RWPE2 (cell line): Measurements from ENCODE around the gene ZNF467.
A peak's percentile ranks its signal among the peaks of the same experiment; 100 is the strongest.

ENCODE experiments used
- ATAC-seq: fragments of 200-7000 bp; cut with Tn5 transposase; 3 replicates; pipeline ENCODE4 v1.9.1; 2021; ENCODE audit warnings: low read depth
- DNase-seq: peaks from one replicate; pipeline ENCODE4 v3.0.0-alpha.2; 2020; ENCODE audit warnings: low spot score
- H3K27ac ChIP-seq: fragments of 450-650 bp; 2 replicates; pipeline ENCODE4 v1.5.1; 2017; ENCODE audit warnings: mild to moderate bottlenecking; ENCODE audit not compliant: poor library complexity, severe bottlenecking
- H3K27me3 ChIP-seq: fragments of 250-450 bp; sonication (Bioruptor Pico); 2 replicates; pipeline ENCODE4 v1.5.1; 2021; ENCODE audit warnings: mild to moderate bottlenecking, moderate library complexity; ENCODE audit not compliant: insufficient read depth, poor library complexity, severe bottlenecking
- H3K36me3 ChIP-seq: fragments of 250-450 bp; sonication (Bioruptor Pico); 2 replicates; pipeline ENCODE4 v1.5.1; 2020; ENCODE audit warnings: low read depth, mild to moderate bottlenecking, moderate library complexity
- H3K4me1 ChIP-seq: fragments of 250-450 bp; sonication (Bioruptor Pico); 2 replicates; pipeline ENCODE4 v1.5.1; 2021; ENCODE audit warnings: mild to moderate bottlenecking, moderate library complexity; ENCODE audit not compliant: insufficient read depth, poor library complexity, severe bottlenecking
- H3K4me3 ChIP-seq: fragments of 250-450 bp; sonication (Bioruptor Pico); 2 replicates; pipeline ENCODE4 v1.5.1; 2021; ENCODE audit warnings: mild to moderate bottlenecking, moderate library complexity; ENCODE audit not compliant: severe bottlenecking
- H3K9me3 ChIP-seq: fragments of 250-450 bp; sonication (Bioruptor Pico); 2 replicates; pipeline ENCODE4 v1.5.1; 2021; ENCODE audit warnings: mild to moderate bottlenecking, moderate library complexity; ENCODE audit not compliant: severe bottlenecking
- TF ChIP-seq, protein P1 (sequence below): fragments of 450-650 bp; IDR thresholded peaks from one replicate; pipeline ENCODE4 v1.5.1; 2017; ENCODE audit warnings: mild to moderate bottlenecking, moderate library complexity; ENCODE audit not compliant: poor library complexity, severe bottlenecking

The ZNF467 gene

DNA sequence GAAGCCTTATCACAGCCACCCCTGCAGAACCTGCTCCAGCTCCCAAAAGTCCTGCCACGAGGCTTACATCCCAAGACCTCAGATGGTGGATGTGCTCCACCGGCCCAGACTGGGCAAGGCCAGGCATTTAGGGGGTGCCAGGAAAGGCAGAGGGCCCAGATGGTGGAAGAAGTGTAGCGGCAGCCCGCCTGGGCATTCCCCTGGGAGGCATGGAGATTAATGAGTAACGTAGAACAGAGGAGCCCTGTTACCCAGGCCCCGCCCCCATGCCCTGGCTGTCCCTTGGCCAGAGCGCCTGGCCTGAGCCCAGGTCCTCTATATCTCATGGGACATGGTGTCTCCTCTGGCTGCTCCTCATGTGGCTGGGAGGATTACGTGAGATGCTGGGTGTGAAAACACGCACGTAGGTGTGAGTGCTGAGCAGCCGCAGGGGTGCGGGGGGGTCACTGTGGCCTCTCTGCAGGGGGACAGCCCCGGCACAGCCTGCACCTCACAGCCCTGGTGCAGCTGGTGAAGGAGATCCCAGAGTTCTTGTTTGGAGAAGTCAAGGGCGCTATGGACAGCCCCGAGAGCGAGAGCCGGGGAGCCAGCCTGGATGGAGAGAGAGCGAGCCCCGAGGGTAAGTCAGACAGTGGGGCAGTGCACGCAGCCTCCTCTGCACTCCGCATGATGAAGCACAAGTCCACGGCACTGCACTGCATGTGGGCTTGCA is 52.9 kb downstream of the ZNF467 start:
- DNase-seq (peak; percentile 41), ATAC-seq (no peak)
- H3K4me1 ChIP-seq = peaks cover 14% of the 10 kb centered on the region
- TF ChIP-seq, protein P1, sequence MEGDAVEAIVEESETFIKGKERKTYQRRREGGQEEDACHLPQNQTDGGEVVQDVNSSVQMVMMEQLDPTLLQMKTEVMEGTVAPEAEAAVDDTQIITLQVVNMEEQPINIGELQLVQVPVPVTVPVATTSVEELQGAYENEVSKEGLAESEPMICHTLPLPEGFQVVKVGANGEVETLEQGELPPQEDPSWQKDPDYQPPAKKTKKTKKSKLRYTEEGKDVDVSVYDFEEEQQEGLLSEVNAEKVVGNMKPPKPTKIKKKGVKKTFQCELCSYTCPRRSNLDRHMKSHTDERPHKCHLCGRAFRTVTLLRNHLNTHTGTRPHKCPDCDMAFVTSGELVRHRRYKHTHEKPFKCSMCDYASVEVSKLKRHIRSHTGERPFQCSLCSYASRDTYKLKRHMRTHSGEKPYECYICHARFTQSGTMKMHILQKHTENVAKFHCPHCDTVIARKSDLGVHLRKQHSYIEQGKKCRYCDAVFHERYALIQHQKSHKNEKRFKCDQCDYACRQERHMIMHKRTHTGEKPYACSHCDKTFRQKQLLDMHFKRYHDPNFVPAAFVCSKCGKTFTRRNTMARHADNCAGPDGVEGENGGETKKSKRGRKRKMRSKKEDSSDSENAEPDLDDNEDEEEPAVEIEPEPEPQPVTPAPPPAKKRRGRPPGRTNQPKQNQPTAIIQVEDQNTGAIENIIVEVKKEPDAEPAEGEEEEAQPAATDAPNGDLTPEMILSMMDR = no peak
- peaks cover 17% of the 10 kb centered on the region for H3K36me3 ChIP-seq
- H3K9me3 ChIP-seq = no peaks in the 10 kb centered on the region
- no peak overlapping the region for H3K27ac ChIP-seq
- H3K4me3 ChIP-seq = no peak overlapping the region
- no peaks in the 10 kb centered on the region for H3K27me3 ChIP-seq

- Histone ChIP-seq H3K36me3 (peaks cover 17% of the 10 kb centered on the region), H3K27me3 (no peaks in the 10 kb centered on the region), H3K4me3 (no peak overlapping the region), H3K9me3 (no peaks in the 10 kb centered on the region), H3K27ac (no peak overlapping the region), H3K4me1 (peaks cover 14% of the 10 kb centered on the region)
- DNase-seq = no peak
- TF ChIP-seq, protein P1 = no peak
- ATAC-seq = no peak
Measured at GRCh38 chr7:149719912-149720335, 53.5 kb downstream of the ZNF467 start.

GRCh38 chr7:149719050-149719899 is 54.1 kb downstream of the ZNF467 start:
- Histone ChIP-seq H3K9me3 (no peaks in the 10 kb centered on the region), H3K36me3 (peaks cover 17% of the 10 kb centered on the region), H3K27me3 (no peaks in the 10 kb centered on the region), H3K4me1 (peaks cover 14% of the 10 kb centered on the region), H3K27ac (no peak overlapping the region), H3K4me3 (no peak overlapping the region)
- no peak for ATAC-seq
- DNase-seq = peak; percentile 47
- TF ChIP-seq, protein P1 = no peak

DNA sequence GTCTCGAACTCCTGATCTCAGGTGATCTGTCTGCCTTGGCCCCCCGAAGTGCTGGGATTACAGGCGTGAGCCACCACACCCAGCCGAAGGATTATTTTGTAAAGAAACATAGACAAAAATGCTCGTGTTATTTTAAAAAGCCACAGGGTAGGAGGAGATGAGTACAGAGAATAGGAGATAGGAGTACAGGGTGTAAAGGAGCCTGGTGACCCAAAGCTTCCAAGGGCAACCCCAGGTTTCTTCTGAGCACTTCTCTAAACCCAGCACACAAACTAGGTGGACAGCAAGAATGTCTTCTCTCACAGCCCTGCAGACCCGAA is 54.7 kb downstream of the ZNF467 start:
- no peak for DNase-seq
- Histone ChIP-seq H3K4me1 (peaks cover 14% of the 10 kb centered on the region), H3K27ac (no peak overlapping the region), H3K4me3 (no peak overlapping the region), H3K9me3 (no peaks in the 10 kb centered on the region), H3K36me3 (peaks cover 16% of the 10 kb centered on the region), H3K27me3 (no peaks in the 10 kb centered on the region)
- no peak for ATAC-seq
- TF ChIP-seq, protein P1 = no peak
